IMR-90 (cell line): Measurements from ENCODE around the gene RAB36. TPM values are rescaled to one million over a fixed set of nuclear protein-coding genes. Genes with fewer than 3 reads are reported as not detected.

Experiments used
- ATAC-seq: fragments of 200-7000 bp; cut with Tn5 transposase; 2 replicates; pipeline ENCODE4 v1.9.1; 2020; ENCODE audit warnings: low read depth, mild to moderate bottlenecking, moderate library complexity
- BruUV-seq: library from RNA; stranded (reverse); fragments of 400-500 nt; replicated peaks from 2 replicates; lab custom pipeline; 2021; lab: Mats Ljungman, UMichigan
- CTCF ChIA-PET: fragments of 300-600 bp; formaldehyde crosslinking; extraction: SDS; loops from one replicate; lab custom pipeline; 2021; ENCODE audit warnings: antibody characterized with exemption; lab: Yijun Ruan, JAX
- POLR2A ChIA-PET: fragments of 300-600 bp; sonication (Branson Sonifier 250); formaldehyde crosslinking; loops from one replicate; lab custom pipeline; 2022; ENCODE audit warnings: antibody characterized with exemption; ENCODE audit not compliant: unreplicated experiment; lab: Charles Lee
- DNase-seq: peaks from one replicate; pipeline ENCODE4 v3.0.0; 2013
- H2AFZ ChIP-seq: replicated peaks from 2 replicates; pipeline ENCODE3; 2013; ENCODE audit warnings: low read length, mild to moderate bottlenecking; ENCODE audit not compliant: poor library complexity
- H2AK5ac ChIP-seq: 2 replicates; pipeline ENCODE4 v1.6.1; 2013; ENCODE audit warnings: low read depth, low read length, inconsistent platforms
- H2AK9ac ChIP-seq: replicated peaks from 2 replicates; pipeline ENCODE3; 2013; ENCODE audit warnings: mild to moderate bottlenecking, low read depth, low read length, moderate library complexity; ENCODE audit not compliant: poor library complexity
- H2BK120ac ChIP-seq: 2 replicates; pipeline ENCODE4 v1.6.1; 2013; ENCODE audit warnings: low read depth, low read length, inconsistent platforms
- H2BK15ac ChIP-seq: 3 replicates; pipeline ENCODE4 v1.6.1; 2013; ENCODE audit warnings: low read depth, low read length, inconsistent platforms
- H2BK20ac ChIP-seq: 2 replicates; pipeline ENCODE4 v1.6.1; 2013; ENCODE audit warnings: low read depth, mild to moderate bottlenecking, inconsistent platforms, low read length, moderate library complexity
- H2BK5ac ChIP-seq: 2 replicates; pipeline ENCODE4 v1.6.1; 2013; ENCODE audit warnings: mild to moderate bottlenecking, low read depth, low read length, inconsistent platforms; ENCODE audit not compliant: poor library complexity, severe bottlenecking
- H3K14ac ChIP-seq: replicated peaks from 2 replicates; pipeline ENCODE4 v1.6.1; 2013; ENCODE audit warnings: low read depth, low read length, inconsistent platforms
- H3K18ac ChIP-seq: 2 replicates; pipeline ENCODE4 v1.6.1; 2013; ENCODE audit warnings: low read depth, low read length, control low read depth
- H3K23ac ChIP-seq: 2 replicates; pipeline ENCODE4 v1.6.1; 2013; ENCODE audit warnings: low read depth, low read length, inconsistent platforms
- H3K27ac ChIP-seq: 2 replicates; pipeline ENCODE4 v1.5.1; 2013; ENCODE audit warnings: mild to moderate bottlenecking, control low read depth, low read length; ENCODE audit not compliant: insufficient read depth
- H3K27me3 ChIP-seq: 2 replicates; pipeline ENCODE4 v1.6.1; 2013; ENCODE audit warnings: low read length; ENCODE audit not compliant: control insufficient read depth, insufficient read depth
- H3K36me3 ChIP-seq: 2 replicates; pipeline ENCODE4 v1.6.1; 2013; ENCODE audit warnings: low read length, mixed read lengths; ENCODE audit not compliant: control insufficient read depth, insufficient read depth
- H3K4ac ChIP-seq: 2 replicates; pipeline ENCODE4 v1.6.1; 2013; ENCODE audit warnings: low read depth, low read length, inconsistent platforms
- H3K4me1 ChIP-seq: 2 replicates; pipeline ENCODE4 v1.6.1; 2013; ENCODE audit warnings: low read length, mixed read lengths; ENCODE audit not compliant: control insufficient read depth, insufficient read depth
- H3K4me2 ChIP-seq: 2 replicates; pipeline ENCODE4 v1.6.1; 2013; ENCODE audit warnings: low read depth, mild to moderate bottlenecking, control low read depth, low read length, moderate library complexity
- H3K4me3 ChIP-seq: 2 replicates; pipeline ENCODE4 v1.5.1; 2013; ENCODE audit warnings: low read depth, mild to moderate bottlenecking, control low read depth, low read length, moderate library complexity; ENCODE audit not compliant: insufficient read depth
- H3K56ac ChIP-seq: 2 replicates; pipeline ENCODE4 v1.6.1; 2013; ENCODE audit warnings: low read length, inconsistent platforms; ENCODE audit not compliant: insufficient read depth; ENCODE audit errors: extremely low read depth
- H3K79me1 ChIP-seq, 2 experiments: 2 replicates each; pipeline ENCODE4 v1.6.1; 2013; ENCODE audit warnings: low read length in 2 of 2, inconsistent platforms in 1 of 2, low read depth in 1 of 2
- H3K9ac ChIP-seq: 2 replicates; pipeline ENCODE4 v1.6.1; 2013; ENCODE audit warnings: low read depth, low read length, control low read depth
- H3K9me1 ChIP-seq: 2 replicates; pipeline ENCODE4 v1.6.1; 2013; ENCODE audit warnings: low read length, inconsistent platforms; ENCODE audit not compliant: insufficient read depth
- H3K9me3 ChIP-seq: 2 replicates; pipeline ENCODE4 v1.6.1; 2013; ENCODE audit warnings: low read length; ENCODE audit not compliant: control insufficient read depth, insufficient read depth
- H4K20me1 ChIP-seq: 2 replicates; pipeline ENCODE4 v1.6.1; 2013; ENCODE audit warnings: low read length, inconsistent platforms; ENCODE audit not compliant: insufficient read depth
- H4K5ac ChIP-seq: 2 replicates; pipeline ENCODE4 v1.6.1; 2013; ENCODE audit warnings: mild to moderate bottlenecking, low read depth, low read length, control low read depth
- H4K8ac ChIP-seq, 2 experiments: 2 replicates each; pipeline ENCODE4 v1.6.1; 2013; ENCODE audit warnings: low read depth in 2 of 2, low read length in 2 of 2, control low read depth in 1 of 2, inconsistent platforms in 1 of 2
- H4K91ac ChIP-seq: 2 replicates; pipeline ENCODE4 v1.6.1; 2013; ENCODE audit warnings: low read depth, low read length, inconsistent platforms; ENCODE audit not compliant: insufficient read depth
- BHLHE40 ChIP-seq: fragments of 150-350 bp; IDR thresholded peaks from 2 replicates; pipeline ENCODE4 v1.6.1; 2016; ENCODE audit warnings: mild to moderate bottlenecking, low read depth, low read length
- CEBPB ChIP-seq: IDR thresholded peaks from 2 replicates; pipeline ENCODE4 v1.6.1; 2012; ENCODE audit warnings: low read depth, low read length, improper control_type of control experiment
- CHD1 ChIP-seq: IDR thresholded peaks from 2 replicates; pipeline ENCODE4 v1.6.1; 2012; ENCODE audit warnings: low read depth, low read length, improper control_type of control experiment
- ELK1 ChIP-seq: fragments of 150-350 bp; IDR thresholded peaks from 2 replicates; pipeline ENCODE4 v1.6.1; 2016; ENCODE audit warnings: low read depth, mild to moderate bottlenecking, low read length, moderate library complexity, borderline replicate concordance
- FOS ChIP-seq: fragments of 150-350 bp; IDR thresholded peaks from 2 replicates; pipeline ENCODE4 v1.6.1; 2016; ENCODE audit warnings: low read depth, low read length
- MAFK ChIP-seq: IDR thresholded peaks from 2 replicates; pipeline ENCODE4 v1.6.1; 2012; ENCODE audit warnings: low read depth, low read length, improper control_type of control experiment
- MAZ ChIP-seq: IDR thresholded peaks from 2 replicates; pipeline ENCODE4 v1.6.1; 2012; ENCODE audit warnings: low read depth, mild to moderate bottlenecking, low read length, improper control_type of control experiment, moderate library complexity, borderline replicate concordance
- MXI1 ChIP-seq: IDR thresholded peaks from 2 replicates; pipeline ENCODE4 v1.6.1; 2012; ENCODE audit warnings: low read depth, mild to moderate bottlenecking, low read length, moderate library complexity, borderline replicate concordance
- NFE2L2 ChIP-seq: fragments of 150-350 bp; IDR thresholded peaks from 2 replicates; pipeline ENCODE4 v1.6.1; 2016; ENCODE audit warnings: low read depth, mild to moderate bottlenecking, low read length
- POLR2A ChIP-seq: IDR thresholded peaks from 2 replicates; pipeline ENCODE4 v1.6.1; 2012; ENCODE audit warnings: mild to moderate bottlenecking, low read depth, low read length
- RAD21 ChIP-seq: IDR thresholded peaks from 2 replicates; pipeline ENCODE4 v1.6.1; 2012; ENCODE audit warnings: low read length, improper control_type of control experiment
- RCOR1 ChIP-seq: IDR thresholded peaks from 2 replicates; pipeline ENCODE4 v1.6.1; 2012; ENCODE audit warnings: mild to moderate bottlenecking, low read length, improper control_type of control experiment; ENCODE audit not compliant: insufficient replicate concordance
- RFX5 ChIP-seq: IDR thresholded peaks from 2 replicates; pipeline ENCODE4 v1.8.0; 2012; ENCODE audit warnings: low read depth, mild to moderate bottlenecking, low read length, moderate library complexity
- SMC3 ChIP-seq: fragments of 150-350 bp; IDR thresholded peaks from 2 replicates; pipeline ENCODE4 v1.6.1; 2016; ENCODE audit warnings: low read depth, mild to moderate bottlenecking, antibody characterized with exemption, low read length, moderate library complexity
- WGBS, 2 experiments: methylation state at CpG; one replicate each; pipeline versions ENCODE4 v1.1.5 to v1.1.7; 2013; ENCODE audit warnings: missing lambda C conversion rate in 2 of 2; ENCODE audit not compliant: insufficient read length in 1 of 2; ENCODE audit errors: extremely low coverage in 2 of 2; 5-methylcytosine and 5-hydroxymethylcytosine counted together
- dilution Hi-C: fragments of 300-500 bp; cut with HindIII; formaldehyde crosslinking; loops from one replicate; pipeline ENCODE4 v1.14.3; 2018; ENCODE audit warnings: low sequenced_read_pairs; ENCODE audit not compliant: unreplicated experiment
- in situ Hi-C: fragments of 300-500 bp; cut with MboI; formaldehyde crosslinking; loops from 3 replicates; pipeline ENCODE4 v1.14.3; 2019; ENCODE audit warnings: low sequenced_read_pairs, inconsistent platforms, mixed read lengths
- intact Hi-C: fragments of 100-400 bp; cut with micrococcal nuclease; formaldehyde crosslinking; loops from 2 replicates; pipeline ENCODE4 v1.10.0; 2022
- polyA plus RNA-seq, 3 experiments: library from polyadenylated mRNA; depleted of rRNA; stranded (reverse); fragments of >200 nt; gene quantifications; 2 replicates each; pipeline ENCODE4 v1.2.3, GENCODE V29; 2012; ENCODE audit warnings: low replicate concordance in 1 of 3
- total RNA-seq: library from RNA; depleted of rRNA; stranded (reverse); fragments of >200 nt; gene quantifications from 2 replicates; pipeline ENCODE4 v1.2.3, GENCODE V29; 2012
- TF ChIP-seq, protein P1 (sequence below): fragments of 150-350 bp; IDR thresholded peaks from 2 replicates; pipeline ENCODE4 v1.6.1; 2017; ENCODE audit warnings: mild to moderate bottlenecking, antibody characterized with exemption, low read length, low read depth
- TF ChIP-seq, protein P2 (sequence below): conservative IDR thresholded peaks from 2 replicates; pipeline ENCODE4 v1.5.1; 2012; ENCODE audit warnings: mild to moderate bottlenecking, low read depth, low read length, improper control_type of control experiment

Gene RAB36
- total and polyA plus RNA-seq, 2 of the 4 experiments (the other 2 are of a cell fraction) = 3.6 to 4.0 TPM

GRCh38 chr22:23099531-23099804, 45.8 kb upstream of the RAB36 start:
- Histone ChIP-seq H2BK15ac (no peak overlapping the region), H3K9ac (no peak overlapping the region), H2AFZ (no peak overlapping the region), H4K5ac (no peak overlapping the region), H3K18ac (no peak overlapping the region), H3K56ac (no peak overlapping the region), H3K79me1 (no peaks in the 10 kb centered on the region), H3K27ac (no peak overlapping the region), H2AK5ac (no peak overlapping the region), H3K9me1 (no peaks in the 10 kb centered on the region), H3K9me3 (no peaks in the 10 kb centered on the region), H3K27me3 (no peaks in the 10 kb centered on the region; the same call in 1 of the 2 replicates), H4K20me1 (no peaks in the 10 kb centered on the region; the same call in 1 of the 2 replicates), H2BK120ac (no peak overlapping the region), H3K4me3 (no peak overlapping the region), H3K4me1 (no peaks in the 10 kb centered on the region), H2BK5ac (no peak overlapping the region), H3K4me2 (no peak overlapping the region), H2AK9ac (peak overlapping the region; percentile 42), H3K36me3 (no peaks in the 10 kb centered on the region), H4K91ac (no peak overlapping the region), H3K4ac (no peak overlapping the region), H4K8ac (no peak overlapping the region), H3K14ac (no peak overlapping the region), H3K23ac (no peak overlapping the region), H2BK20ac (no peak overlapping the region)
- POLR2A ChIA-PET = no interaction called here
- CTCF ChIA-PET = no interaction called here
- intact Hi-C loops = no loop called here
- BruUV-seq = no TSS peak
- DNase-seq (no peak), ATAC-seq (no peak)
- dilution Hi-C loops = no loop called here
- in situ Hi-C loops = no loop called here
- TF ChIP-seq, protein P1, sequence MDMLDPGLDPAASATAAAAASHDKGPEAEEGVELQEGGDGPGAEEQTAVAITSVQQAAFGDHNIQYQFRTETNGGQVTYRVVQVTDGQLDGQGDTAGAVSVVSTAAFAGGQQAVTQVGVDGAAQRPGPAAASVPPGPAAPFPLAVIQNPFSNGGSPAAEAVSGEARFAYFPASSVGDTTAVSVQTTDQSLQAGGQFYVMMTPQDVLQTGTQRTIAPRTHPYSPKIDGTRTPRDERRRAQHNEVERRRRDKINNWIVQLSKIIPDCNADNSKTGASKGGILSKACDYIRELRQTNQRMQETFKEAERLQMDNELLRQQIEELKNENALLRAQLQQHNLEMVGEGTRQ = no peak
- TF ChIP-seq CEBPB (no peak), CHD1 (no peak), ELK1 (no peak), RFX5 (no peak), MAFK (no peak), RCOR1 (no peak), POLR2A (no peak), NFE2L2 (no peak), MXI1 (no peak), RAD21 (no peak), SMC3 (no peak), MAZ (no peak), BHLHE40 (no peak), FOS (no peak)
- TF ChIP-seq, protein P2, sequence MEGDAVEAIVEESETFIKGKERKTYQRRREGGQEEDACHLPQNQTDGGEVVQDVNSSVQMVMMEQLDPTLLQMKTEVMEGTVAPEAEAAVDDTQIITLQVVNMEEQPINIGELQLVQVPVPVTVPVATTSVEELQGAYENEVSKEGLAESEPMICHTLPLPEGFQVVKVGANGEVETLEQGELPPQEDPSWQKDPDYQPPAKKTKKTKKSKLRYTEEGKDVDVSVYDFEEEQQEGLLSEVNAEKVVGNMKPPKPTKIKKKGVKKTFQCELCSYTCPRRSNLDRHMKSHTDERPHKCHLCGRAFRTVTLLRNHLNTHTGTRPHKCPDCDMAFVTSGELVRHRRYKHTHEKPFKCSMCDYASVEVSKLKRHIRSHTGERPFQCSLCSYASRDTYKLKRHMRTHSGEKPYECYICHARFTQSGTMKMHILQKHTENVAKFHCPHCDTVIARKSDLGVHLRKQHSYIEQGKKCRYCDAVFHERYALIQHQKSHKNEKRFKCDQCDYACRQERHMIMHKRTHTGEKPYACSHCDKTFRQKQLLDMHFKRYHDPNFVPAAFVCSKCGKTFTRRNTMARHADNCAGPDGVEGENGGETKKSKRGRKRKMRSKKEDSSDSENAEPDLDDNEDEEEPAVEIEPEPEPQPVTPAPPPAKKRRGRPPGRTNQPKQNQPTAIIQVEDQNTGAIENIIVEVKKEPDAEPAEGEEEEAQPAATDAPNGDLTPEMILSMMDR = no peak
- 100% methylated on average over 2 of the region's 6 CpGs; no CpG with 5 or more reads in 1 of the 2 experiments for WGBS, 2 experiments
